ENCODE measurements around the gene SFXN1.

Gene SFXN1

GRCh38 chr5:175466700-175467318 lies 11.6 kb upstream of the SFXN1 start:
- FAIRE-seq: no peak

GRCh38 chr5:175467983-175468690 lies 10.2 kb upstream of the SFXN1 start:
- no peak for FAIRE-seq

- no peak for FAIRE-seq
Measured at GRCh38 chr5:175468892-175469291, 9.5 kb upstream of the SFXN1 start.

- FAIRE-seq: no peak
Measured at GRCh38 chr5:175469916-175470315, 8.4 kb upstream of the SFXN1 start.

- FAIRE-seq: no peak
Measured at GRCh38 chr5:175470781-175471180, 7.6 kb upstream of the SFXN1 start.

GRCh38 chr5:175471196-175471595 lies 7.2 kb upstream of the SFXN1 start:
- no peak for FAIRE-seq

GRCh38 chr5:175471628-175472027 lies 6.7 kb upstream of the SFXN1 start:
- FAIRE-seq: no peak

GRCh38 chr5:175472378-175472777 lies 6.0 kb upstream of the SFXN1 start:
- no peak for FAIRE-seq

- FAIRE-seq: no peak
Measured at GRCh38 chr5:175475248-175475647, 3.1 kb upstream of the SFXN1 start.

GRCh38 chr5:175477440-175477839 lies 920 bp upstream of the SFXN1 start:
- no peak for FAIRE-seq

- FAIRE-seq: no peak
Measured at GRCh38 chr5:175478008-175478383, 364 bp upstream of the SFXN1 start.

- FAIRE-seq: no peak
Measured at GRCh38 chr5:175479125-175479881, 943 bp downstream of the SFXN1 start.

GRCh38 chr5:175483337-175483736 lies 5.0 kb downstream of the SFXN1 start:
- no peak for FAIRE-seq

GRCh38 chr5:175484322-175484721 lies 6.0 kb downstream of the SFXN1 start:
- FAIRE-seq: no peak

- no peak for FAIRE-seq
Measured at GRCh38 chr5:175484829-175485228, 6.5 kb downstream of the SFXN1 start.

GRCh38 chr5:175485631-175486030 lies 7.3 kb downstream of the SFXN1 start:
- no peak for FAIRE-seq

- no peak for FAIRE-seq
Measured at GRCh38 chr5:175487514-175488222, 9.3 kb downstream of the SFXN1 start.

- no peak for FAIRE-seq
Measured at GRCh38 chr5:175489693-175490443, 11.5 kb downstream of the SFXN1 start.

GRCh38 chr5:175491223-175491622 lies 12.9 kb downstream of the SFXN1 start:
- FAIRE-seq: no peak

- no peak for FAIRE-seq
Measured at GRCh38 chr5:175493260-175493659, 14.9 kb downstream of the SFXN1 start.

- no peak for FAIRE-seq
Measured at GRCh38 chr5:175493726-175494125, 15.4 kb downstream of the SFXN1 start.

Measured in islet of Langerhans (tissue), 1 donor.